OCI-M2 (cell line): ENCODE results near the gene DDOST.
"Not testable (repeated sequence)": the region's sequence is repeated elsewhere in the genome, so short reads cannot be mapped to it uniquely, and the experiment has no call there.

Source experiments
- DNase-seq: peaks from one replicate; lab custom pipeline; 2025; ENCODE audit not compliant: unreplicated experiment; lab: John Stamatoyannopoulos, UW

DDOST gene

DNA sequence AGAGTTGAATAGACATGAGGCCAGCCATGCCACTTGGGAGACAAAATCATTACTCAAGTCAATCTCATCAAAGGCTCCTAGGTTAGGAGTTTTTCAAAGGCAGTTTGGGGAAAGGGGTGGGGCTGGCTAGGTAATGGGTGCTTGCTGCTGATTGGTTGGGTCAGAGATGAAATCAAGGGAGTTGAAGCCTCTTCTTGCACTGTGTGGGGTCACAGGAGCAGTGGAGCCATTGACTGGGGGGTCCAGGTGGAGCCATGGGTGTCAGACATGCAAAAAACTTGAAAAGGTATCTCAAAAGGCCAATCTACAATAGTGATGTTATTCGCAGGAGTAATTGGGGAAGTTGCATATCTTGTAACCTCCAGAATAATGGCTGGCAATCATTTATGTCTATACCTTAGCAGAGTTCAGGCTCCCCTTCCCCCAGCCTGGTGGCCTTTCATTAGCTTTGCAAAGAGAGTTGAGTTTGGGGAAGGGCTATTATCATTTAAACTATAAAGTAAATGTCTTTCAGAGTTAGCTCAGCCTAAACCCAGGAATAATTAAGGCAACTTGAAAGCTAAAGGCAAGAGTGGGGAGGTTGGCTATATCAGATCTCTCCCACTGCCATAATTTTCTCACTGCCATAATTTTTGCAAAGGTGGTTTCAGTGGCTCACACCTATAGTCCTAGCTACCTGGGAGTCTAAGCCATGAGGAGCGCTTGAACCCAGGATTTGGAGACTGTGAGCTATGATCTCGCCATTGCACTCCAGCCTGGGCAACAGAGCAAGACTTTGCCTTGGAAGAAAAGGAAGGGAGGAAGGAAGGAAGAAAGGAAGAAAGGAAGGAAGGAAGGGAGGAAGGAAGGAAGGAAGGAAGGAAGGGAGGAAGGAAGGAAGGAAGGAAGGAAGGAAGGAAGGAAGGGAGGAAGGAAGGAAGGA is 35.7 kb downstream of the DDOST start:
- DNase-seq, result no peak

DNA sequence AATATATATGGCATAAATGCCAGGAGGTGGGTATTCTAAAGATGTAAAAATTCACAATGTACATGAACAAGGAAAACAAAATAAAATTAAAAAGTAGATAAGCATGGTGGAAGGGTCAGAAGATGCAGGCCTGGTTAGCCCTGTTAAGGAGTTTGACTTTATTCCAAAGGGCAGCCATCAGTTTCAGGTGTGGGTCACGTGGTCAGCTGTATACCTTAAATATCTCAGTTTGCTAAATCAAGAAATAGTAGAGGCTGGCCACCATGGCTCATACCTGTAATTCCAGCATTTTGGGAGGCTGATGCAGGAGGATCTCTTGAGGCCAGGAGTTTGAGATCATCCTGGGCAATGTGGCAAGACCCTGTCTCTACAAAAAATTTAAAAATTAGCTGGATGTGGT is 36.5 kb downstream of the DDOST start:
- DNase-seq, result no peak

DNA sequence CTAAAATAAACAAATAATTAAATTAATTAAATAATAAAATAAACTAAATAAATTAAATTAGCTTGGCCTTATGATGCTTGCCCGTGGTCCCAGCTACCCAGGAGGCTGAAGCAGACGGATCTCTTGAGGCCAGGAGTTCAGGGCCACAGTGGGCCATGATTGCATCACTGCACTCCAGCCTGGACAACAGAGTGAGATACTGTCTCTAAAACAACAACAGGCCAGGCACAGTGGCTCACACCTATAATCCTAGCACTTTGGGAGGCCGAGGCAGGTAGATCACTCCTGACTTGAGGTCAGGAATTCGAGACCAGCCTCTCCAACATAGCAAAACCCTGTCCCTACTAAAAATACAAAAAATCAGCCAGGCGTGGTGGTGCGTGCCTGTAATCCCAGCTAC is 40.2 kb downstream of the DDOST start:
- DNase-seq, result no peak

- DNase-seq, result no peak
Observed at GRCh38 chr1:20619999-20620398, 41.2 kb downstream of the DDOST start.

GRCh38 chr1:20618550-20618949 is 42.6 kb downstream of the DDOST start:
- no peak for DNase-seq

DNA sequence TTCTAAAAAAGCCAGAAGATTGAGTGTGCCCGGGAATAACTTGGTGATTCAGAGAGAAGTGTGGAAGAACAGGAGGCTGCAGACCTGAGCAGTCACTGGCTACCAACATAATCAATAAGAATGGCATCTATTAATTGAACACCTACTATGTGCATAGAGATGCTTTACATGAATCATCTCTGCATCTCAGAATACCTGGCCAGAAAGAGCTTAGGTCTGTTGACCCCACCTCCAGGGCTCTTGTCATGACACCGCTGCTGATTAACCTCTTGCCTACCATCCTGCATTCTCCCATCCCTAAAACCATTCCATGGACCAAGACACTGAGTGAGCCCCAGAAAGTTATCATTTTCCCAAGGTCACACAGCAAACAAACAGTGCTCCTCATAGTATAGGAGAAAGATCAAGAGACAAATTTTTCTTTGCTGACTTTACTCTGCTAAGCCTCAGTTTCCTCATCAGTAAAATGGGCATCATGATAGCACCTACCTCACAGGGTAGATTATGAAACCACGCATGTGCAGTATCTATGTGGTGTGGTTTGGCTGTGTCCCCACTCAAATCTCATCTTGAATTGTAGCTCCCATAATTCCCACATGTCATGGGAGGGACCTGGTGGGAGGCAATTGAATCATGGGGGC is 44.2 kb downstream of the DDOST start:
- DNase-seq, result no peak

DNA sequence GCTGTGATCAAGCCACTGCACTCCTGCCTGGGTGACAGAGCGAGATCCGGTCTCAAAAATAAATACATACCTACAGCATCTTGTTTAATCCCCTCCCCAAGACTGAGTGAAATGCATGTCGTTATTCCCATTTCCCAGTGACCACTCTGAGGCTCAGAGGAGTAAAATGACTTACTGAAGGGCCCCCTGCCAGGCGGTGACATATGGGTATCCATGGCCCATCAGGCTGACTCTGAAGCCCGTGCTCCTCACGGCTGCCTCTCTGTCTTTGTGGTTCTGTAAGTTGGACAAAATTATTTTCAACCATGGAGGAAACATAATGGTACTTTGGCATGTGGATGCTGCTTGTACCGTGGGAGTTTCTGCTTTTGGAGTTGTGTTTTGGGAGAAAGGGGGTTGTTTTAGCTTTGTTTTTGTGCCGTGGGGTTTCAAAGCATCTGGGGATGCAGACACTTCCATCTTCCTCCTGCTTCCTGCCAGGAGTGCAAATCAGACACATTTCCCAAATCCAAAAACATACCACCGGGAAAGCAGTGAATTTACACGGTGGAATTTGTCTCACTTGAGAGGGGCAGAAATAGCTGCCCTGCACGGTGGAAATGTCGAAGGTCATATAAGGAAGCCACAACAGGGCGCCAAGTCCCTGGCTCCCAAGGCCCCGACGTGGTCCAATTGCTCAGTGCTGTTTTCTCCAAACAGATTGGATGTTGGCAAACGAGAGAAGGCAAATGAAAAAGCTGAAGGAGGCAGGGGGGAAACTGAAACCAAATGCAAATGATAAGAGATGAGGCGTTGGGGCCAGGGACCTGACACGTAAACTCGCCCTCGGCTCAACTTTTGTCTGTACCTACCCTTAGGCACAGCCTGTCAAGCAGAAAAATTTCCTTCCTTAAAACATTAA is 45.0 kb downstream of the DDOST start:
- no peak for DNase-seq

GRCh38 chr1:20614131-20614579 is 47.0 kb downstream of the DDOST start:
- DNase-seq, result no peak

GRCh38 chr1:20612221-20612746 is 48.9 kb downstream of the DDOST start:
- DNase-seq, result no peak

- no peak for DNase-seq
Observed at GRCh38 chr1:20611652-20612051, 49.5 kb downstream of the DDOST start.

GRCh38 chr1:20610970-20611369 is 50.2 kb downstream of the DDOST start:
- no peak for DNase-seq

GRCh38 chr1:20609541-20609940 is 51.6 kb downstream of the DDOST start:
- no peak for DNase-seq

GRCh38 chr1:20606801-20607570 is 54.2 kb downstream of the DDOST start:
- DNase-seq, result not testable (repeated sequence)

DNA sequence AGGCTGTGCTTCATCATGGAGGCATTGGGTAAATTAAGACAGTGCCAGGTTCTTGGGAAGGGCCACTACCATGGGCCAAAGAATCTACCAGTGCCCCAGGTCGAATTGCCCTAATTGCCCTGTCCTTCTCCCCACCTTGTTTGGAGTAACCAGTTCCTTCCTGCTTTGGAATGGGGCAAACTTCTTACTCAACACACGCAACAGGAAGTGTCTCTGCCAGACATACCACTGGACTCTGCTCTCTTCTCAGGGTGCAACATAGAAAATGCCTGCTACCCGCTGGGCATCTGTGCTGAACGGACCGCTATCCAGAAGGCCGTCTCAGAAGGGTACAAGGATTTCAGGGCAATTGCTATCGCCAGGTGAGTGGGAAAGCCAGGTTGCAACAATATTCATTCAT is 56.5 kb downstream of the DDOST start:
- no peak for DNase-seq

DNA sequence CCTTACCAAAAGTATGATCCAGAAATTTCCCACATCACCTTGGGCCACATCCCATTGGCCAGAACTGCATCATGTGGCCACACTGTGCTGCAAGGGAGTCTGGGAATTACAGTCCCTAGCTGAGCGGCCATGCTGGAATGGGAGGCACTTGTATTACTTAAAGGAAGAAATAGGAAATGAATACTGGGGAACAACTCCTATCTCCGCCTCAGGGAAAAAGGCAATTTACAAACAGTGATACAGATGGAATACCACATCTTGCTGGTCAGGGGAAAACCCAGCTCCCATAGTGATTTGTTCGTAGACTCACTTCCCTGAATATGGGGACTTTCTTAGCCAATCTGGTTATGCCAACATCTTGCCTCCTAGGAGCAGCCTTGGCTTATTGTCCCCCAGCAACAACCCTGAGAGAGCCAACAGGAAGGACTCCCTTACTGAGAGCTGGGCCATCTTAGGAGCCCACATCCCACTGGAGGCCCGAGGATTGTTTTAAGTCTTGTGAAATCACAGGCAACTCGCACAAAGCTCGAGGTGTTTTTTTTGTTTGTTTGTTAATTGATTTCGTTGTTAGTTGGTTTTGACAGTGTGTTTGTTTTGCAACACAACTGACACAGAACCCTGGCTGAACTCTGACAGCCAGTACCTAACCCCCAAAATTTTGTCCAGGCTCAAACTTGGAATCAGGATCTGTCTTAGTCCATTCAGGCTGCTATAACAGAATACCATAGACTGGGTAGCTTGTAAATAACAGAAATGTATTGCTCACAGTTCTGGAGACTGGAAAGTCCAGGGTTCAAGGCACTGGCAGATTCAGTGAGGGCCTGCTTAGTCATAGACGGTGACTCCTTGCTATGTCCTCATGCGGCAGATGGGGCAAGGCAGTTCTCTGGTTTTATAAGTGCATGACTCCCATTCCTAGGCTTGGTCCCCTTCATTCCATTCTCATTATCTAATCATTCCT is 57.4 kb downstream of the DDOST start:
- DNase-seq, result no peak

- no peak for DNase-seq
Observed at GRCh38 chr1:20602851-20603450, 58.2 kb downstream of the DDOST start.
